HG03066 (cell line): ENCODE results near the gene MAP4K3.
"Not testable (repeated sequence)": the region's sequence is repeated elsewhere in the genome, so short reads cannot be mapped to it uniquely, and the experiment has no call there.

Source experiments
- ATAC-seq: cut with Tn5 transposase; IDR thresholded peaks from one replicate; pipeline ENCODE4 v1.9.1; 2021; ENCODE audit warnings: low read depth; ENCODE audit not compliant: unreplicated experiment

The MAP4K3 gene

DNA sequence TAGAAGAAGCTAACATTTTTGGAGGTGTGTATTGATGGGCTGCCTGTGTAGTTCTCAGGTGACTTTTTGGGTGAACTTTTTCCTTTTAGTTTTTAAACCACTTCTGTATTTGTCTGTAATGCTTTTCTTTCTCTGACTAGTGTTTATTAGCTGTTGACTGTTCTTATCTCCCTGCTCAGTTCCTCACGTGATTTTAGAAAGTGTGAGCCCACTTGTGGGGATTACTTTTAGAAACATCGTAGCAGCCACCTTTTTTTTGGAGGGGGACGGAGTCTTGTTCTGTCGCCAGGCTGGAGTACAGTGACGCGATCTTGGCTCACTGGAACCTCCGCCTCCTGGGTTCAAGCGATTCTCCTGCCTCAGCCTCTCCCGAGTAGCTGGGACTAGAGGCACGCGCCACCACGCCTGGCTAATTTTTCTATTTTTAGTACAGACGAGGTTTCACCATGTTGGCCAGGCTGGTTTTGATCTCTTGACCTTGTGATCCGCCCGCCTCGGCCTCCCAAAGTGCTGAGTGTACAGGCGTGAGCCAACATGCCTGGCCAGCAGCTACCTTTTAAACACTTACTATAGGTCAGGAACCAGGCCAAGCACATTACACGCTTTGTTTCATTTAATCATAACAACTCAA lies 184.1 kb downstream of the MAP4K3 start:
- ATAC-seq = no peak

DNA sequence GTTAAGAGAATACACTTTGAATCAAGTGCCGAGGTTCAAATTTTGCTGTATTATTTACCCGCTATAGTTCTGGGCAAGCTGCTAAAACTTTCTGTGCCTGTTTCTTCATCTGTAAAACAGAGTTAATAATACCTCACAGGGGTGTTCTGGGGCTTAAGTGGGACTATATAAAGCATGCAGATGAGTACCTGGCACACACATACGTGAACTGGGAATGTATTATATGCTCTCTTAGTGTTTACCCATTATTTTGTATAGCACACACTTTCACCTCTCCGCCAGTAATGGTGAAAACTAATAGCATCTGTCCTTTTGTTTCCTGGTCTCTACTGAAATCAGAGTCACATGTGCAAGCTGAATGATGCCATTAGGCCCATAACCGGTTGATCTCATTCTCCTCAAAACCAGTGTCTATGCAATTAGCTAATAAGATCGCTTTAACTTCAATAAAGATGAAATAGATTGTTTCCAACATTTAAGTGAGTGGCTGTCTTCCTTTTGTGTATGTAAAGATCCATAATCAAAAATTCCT lies 189.5 kb downstream of the MAP4K3 start:
- no peak for ATAC-seq

DNA sequence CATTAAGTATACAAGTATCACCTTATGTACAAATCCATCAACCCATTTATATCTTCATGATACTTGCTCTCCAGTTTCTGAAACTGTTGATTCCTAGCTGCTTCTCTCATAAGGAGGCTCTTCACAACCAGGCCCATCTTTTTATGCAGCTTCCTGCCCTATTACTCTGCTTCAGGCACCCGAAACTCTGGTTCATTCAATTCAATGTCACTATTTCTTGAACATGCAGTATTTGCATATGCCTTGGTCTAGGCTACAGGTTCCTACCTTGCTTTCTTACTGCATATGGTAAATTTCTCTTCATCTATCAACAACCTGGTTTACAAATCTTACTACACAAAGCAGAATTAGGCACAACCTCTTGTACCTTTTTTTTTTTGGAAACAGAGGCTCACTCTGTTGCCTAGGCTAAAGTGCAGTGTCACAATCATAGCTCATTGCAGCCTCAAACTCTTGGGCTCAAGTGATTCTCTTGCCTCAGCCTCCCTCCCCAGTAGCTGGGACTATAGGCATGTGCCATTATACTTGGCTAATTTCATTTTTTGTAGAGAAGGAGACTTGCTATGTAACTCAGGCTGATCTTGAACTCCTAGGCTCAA lies 190.6 kb downstream of the MAP4K3 start:
- no peak for ATAC-seq

DNA sequence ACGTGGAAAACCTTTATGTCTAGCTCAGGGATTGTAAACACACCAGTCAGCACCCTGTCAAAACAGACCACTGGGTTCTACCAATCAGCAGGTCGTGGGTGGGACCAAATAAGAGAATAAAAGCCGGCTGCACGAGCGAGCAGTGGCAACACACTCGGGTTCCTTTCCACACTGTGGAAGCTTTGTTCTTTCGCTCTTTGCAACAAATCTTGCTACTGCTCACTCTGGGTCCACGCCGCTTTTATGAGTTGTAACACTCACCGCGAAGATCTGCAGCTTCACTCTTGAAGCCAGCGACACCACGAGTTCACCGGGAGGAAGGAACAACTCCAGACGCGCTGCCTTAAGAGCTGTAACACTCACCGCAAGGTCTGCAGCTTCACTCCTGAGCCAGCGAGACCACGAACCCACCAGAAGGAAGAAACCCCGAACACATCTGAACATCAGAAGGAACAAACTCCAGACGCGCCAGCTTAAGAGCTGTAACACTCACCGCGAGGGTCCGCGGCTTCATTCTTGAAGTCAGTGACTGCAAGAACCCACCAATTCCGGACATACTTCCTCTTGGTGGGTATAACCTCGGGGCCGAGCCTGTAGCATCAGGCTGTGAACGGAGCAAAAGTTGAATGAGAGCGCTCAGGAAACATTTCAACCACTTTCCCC lies 192.0 kb downstream of the MAP4K3 start:
- ATAC-seq = not testable (repeated sequence)

DNA sequence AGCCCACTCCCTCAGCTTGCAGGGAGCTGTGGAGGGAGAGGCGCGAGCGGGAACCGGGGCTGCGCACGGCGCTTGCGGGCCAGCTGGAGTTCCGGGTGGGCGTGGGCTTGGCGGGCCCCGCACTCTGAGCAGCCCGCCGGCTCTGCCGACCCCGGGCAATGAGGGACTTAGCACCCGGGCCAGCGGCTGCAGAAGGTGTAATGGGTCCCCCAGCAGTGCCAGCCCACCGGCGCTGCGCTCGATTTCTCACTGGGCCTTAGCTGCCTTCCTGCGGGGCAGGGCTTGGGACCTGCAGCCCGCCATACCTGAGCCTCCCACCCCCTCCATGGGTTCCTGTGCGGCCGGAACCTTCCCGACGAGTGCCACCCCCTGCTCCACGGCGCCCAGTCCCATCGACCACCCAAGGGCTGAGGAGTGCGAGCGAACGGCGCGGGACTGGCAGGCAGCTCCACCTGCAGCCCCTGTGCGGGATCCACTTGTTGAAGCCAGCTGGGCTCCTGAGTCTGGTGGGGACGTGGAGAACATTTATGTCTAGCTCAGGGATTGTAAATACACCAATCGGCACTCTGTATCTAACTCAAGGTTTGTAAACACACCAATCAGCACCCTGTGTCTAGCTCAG lies 192.7 kb downstream of the MAP4K3 start:
- not testable (repeated sequence) for ATAC-seq

DNA sequence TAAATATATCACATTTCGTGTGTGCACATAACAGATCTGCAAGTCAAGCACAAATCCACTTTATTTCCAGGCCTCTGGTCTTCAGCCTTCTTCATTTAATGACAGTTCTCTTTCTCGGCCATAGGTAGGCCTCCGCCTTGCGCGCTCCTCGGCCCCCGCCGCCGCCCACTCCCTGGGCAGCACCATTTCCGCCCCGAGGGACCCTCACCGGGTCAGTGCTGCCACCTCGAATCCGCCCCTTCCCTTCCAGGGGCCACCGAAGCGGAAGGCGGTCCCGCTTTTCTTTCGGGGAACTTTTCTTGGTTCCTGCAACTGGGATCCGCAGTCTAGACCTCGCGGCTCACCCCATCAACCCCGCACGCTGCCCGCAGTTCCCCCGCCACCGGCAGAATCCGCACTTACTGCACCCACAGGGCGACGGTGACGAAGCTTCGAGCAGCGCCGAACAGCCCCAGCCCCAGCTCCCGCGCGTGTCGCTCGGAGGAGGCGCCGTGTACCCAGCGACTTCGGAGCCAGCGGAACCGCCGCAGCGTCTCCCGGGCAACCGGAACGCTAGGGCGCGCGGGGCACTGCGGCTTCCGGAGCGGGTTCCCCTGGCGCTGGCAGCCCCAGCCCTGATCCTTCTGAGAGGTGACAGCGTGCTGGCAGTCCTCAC lies 193.5 kb downstream of the MAP4K3 start, which contains the start of gene CDKL4:
Gene CDKL4, minus strand, starts transcription at position 502 of the 655 bp plus-strand sequence.
- no peak for ATAC-seq

DNA sequence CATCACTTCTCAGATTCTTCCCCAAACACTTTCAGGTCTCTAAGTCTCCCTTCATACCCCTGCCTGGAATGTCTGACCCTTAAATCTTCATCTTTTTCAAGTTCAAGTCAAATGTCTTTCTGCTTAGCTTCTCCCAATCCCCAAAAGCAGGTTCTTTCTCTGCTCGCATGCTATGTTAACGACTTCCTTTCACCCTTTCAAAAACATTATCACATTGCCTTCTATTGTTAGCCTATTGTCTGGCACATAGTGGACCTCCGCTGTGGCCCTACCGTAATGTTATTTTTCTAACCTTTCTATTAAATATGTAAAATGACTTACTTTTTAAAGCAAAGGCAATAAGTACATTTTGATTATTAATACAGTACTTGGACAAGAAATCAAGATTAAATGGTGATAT lies 195.5 kb downstream of the MAP4K3 start:
- no peak for ATAC-seq

DNA sequence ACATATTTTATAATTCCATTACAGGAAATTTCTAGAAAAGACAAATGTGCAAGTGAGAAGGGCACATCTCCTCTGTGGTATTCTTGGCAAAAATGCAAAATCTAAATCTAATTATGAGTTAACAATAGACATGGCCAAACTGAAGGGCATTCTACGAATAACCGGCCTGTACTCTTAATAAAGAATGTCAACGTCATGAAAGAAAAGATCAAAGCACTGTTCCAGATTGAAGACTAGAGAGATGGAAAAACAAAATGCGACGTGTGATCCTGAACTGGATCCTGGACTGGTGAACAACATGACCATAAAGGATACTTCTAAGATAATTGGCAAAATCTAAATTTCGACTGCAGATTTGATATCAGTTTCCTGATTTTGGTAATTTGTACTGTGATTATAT lies 196.3 kb downstream of the MAP4K3 start:
- no peak for ATAC-seq

DNA sequence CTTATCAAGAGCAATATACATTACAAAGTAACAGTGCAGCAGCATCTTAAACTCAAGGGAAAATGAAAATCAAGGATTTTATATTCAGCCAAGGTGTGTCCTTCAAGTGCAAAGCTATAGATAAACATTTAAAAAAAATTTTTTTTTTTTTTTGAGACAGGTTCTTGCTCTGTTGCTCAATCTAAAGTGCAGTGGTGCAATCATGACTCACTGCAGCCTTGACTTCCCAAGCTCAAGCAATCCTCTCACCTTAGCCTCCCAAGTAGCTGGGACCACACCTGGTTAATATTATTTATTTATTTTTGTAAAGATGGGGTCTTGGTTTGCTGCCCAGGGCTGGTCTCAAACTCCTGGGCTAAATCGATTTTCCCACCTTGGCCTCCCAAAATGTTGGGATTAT lies 202.3 kb downstream of the MAP4K3 start:
- no peak for ATAC-seq

DNA sequence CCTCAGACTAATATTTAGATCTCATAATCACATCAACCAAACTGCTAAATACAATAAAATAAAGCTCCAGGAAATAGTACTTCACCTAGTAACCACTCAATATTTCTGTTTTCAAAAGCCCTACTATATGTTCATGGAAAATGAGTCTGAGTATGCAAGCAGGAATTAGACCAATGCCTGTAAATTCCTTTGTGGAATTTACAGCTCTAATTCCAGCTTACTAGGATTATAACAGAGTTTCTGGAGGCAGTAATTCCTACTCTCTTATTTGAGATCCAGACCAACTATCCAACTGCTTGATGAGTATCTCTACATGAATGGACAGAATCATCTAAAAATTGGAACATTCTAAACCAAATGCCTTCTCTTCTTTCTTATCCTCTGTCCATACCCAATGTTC lies 204.9 kb downstream of the MAP4K3 start:
- no peak for ATAC-seq

DNA sequence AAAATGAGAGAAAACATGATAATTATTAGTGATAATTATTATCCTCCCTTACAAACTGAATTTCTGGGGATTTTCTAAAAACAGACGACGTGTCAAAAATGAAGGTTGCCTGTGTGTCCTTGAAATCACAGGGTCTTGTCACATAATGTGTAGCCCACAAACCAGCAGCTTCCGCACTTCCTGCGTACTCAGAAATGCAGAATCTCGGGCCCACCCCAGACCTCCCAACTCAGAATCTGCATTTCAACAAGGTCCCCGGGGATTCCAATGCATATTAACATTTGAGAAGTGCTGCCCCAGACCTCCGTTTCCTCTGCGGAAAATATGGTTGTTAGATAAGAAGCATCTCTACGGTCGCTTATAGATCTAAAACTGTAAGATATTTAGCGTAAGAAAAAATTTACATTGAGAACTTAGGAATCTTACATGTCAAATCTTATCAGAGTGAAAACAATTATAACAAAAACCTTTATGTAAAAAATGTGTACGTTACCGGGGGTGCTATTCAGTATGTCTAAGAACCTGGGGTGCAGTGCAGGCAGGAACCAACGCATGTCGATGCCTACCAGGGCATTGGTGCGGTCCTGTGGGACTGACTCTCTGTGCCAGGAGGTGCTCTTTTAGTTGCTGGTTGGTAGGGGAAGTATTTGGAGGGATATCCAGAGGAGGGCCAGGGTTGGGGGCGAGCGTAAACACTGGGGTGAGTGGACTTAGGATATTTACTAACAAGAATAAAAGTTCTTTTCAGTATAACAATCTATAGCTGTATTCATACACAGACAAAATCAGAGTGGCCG lies 208.5 kb downstream of the MAP4K3 start:
- ATAC-seq = peak; percentile 32

DNA sequence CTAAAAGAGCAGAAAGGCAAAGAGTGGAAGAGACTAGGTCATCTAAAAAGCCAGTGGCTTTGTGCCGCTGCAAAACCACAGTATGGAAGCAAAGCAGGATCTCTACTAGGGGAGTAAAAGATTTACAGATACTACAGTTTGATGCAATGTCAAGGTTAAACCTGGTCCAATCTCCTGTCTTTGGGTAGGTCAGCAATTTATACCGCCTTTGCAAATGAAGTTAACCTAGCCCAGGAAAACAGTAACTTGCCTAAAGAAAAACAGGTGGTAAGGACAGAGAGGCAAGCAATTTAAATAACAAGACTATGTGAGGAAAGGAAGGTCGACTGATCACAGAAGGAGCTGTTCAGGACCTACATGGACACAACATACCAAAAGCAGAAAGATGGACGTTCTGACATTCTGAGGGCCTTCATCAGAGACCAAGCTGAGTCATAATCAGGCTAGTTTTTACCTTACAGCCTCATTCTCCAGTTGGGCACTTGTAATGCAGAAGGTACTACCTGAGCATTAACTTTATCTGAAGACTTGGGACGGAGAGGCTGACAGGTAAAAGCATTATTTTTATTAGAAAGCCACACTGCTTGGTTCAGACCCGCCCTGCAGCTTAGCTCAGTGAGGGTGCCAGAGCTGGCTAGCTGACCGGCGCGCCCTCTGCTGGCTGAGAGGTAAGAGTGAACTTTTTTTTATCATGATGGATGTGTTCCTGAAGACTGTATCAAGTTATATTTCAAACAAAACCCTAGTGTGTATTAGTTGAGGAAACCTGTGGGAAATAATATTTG lies 209.3 kb downstream of the MAP4K3 start:
- peak; percentile 68 for ATAC-seq

DNA sequence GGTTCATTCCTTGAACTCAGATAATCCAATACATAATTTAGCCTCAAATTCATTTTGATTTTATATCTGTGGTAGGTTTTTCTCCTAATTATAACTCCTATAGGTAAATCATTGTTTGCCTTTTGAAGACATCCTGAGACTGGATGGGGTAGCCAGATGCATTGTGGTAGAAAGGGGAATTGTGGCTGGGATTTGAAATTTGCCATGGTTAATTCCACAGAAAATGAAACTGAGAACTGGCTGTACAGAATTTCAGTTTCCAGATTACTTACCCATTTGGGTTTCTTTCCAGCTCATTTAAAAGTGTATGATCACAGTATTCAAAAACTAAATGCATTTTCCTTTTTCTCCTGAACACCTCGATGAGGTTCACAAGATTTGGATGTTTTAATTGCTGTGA lies 211.5 kb downstream of the MAP4K3 start:
- ATAC-seq = no peak

DNA sequence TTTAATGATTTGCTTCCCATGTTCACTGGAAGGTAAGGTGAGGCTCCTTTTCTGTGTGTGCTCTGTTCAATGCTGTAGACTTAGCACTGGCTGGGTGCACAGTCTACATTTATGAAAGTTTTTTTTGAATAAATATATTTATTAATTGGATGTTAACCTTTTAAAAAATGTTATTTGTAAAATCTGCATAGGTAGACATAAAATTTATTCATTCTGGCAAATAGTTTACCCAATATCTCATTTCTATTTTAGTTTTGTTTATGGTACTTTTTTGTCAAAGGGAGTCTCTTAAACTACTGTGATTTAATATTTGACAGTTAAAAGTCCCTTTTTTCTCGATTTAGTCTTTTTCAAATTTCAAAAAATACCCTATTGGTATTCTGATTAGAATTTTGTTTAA lies 213.2 kb downstream of the MAP4K3 start:
- ATAC-seq = no peak

DNA sequence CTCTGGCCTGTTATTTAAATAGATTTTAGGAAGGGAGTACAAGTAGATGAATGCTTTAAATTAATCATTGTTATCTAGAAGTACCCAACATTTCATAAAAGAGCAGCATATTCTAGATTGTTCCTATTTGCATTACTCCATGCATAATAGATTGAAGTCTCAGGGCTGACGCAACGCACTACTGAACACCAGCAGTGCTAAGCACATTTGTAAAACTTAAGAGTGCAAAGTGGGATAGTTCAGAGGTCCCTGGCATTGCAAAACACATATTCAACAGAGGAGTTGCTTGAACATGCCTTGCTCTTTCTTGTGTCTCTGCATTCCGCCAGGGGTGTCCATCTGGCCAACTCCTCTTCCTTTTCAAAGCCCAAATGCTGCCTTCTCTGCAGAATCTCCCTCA lies 215.6 kb downstream of the MAP4K3 start:
- ATAC-seq = no peak

DNA sequence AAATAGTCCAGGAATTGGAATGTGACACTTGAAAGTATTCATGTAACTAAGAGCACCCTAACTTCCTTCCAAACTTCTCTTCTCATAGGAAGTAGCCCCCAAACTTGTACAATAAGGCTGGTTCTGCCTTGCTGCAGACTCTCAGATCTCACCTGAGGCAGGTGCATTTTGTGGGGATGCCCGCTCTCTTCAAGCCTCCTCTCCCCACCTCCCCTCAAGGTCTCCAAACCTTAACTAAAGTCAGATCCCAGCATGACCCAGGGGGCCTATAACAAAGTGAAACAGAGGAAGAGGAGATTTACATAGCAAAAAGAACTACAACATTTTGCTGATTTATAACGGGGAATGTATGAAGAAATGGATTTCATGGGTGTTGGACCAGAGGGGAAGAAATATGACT lies 216.9 kb downstream of the MAP4K3 start:
- ATAC-seq = no peak

DNA sequence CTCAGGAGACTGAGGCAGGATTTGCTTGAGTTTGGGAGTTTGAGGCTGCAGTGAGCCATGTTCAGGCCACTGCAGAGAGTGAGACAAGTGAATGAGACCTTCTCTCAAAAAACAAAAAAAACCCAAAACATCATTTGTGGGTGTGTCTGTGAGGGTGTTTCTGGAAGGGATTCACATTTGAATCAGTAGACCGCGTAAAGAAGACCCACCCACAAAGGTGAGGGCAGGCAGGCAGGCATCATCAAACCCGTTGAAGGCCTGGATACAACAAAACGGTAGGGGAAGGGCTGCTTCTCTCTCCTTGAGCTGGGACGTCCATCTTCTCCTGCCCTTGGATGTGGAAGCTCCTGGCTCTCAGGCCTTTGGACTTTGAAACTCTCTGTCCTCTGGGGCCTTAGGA lies 218.7 kb downstream of the MAP4K3 start:
- ATAC-seq = no peak

DNA sequence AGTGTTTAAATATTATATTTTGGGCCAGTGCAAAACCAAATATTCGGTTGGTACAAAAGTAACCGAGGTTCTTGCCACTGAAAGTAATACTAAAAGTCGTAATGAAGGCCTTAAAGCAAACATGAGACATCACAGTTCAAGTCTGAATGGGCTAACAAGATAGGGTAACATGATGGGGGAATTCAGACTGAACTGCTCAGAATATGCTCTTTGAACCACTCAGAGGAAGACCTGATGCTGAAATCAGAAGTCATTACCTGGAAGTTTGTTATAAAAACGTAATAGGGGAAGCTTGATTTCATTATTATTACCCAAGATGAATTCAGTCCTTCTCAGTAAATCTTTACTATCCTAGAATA lies 219.9 kb downstream of the MAP4K3 start:
- no peak for ATAC-seq
